GM12891 (cell line): Measurements from ENCODE around the gene SNCB.

Source experiments
- POLR2A ChIP-seq: IDR thresholded peaks from 2 replicates; pipeline ENCODE4 v1.6.1; 2011; ENCODE audit warnings: low read depth, low read length, control low read depth
- TAF1 ChIP-seq: IDR thresholded peaks from 2 replicates; pipeline ENCODE4 v1.6.1; 2011; ENCODE audit warnings: low read depth, low read length, control low read depth

DNA sequence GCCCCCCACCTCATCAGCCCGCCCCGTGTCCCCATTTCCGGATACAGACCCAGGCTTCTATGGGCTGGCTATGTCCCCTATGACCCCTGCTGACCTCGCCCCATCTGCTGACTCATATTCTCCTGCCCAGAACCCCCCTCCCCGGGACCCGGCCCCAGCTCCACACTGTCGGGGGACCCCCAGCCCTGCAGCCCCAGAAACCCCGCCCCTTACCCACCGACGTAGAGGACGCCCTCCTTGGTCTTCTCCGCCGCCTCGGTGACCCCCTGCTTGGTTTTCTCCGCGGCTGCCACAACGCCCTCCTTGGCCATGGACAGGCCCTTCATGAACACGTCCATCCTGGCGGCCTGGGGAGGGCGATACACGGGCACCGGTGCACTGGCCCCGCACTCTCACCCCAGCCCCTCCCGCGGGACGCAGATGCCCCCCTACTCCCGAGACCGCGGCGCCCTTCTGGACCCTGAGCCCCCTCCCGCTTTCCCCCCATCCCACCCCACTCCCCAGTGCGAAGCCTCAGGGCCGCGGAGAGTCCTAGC, 949 bp downstream of the SNCB start:
- no peak for TF ChIP-seq POLR2A
- no peak for TF ChIP-seq TAF1
